ENCODE measurements around the gene ITGB6. TPM values are rescaled to one million over a fixed set of nuclear protein-coding genes. Genes with fewer than 3 reads are reported as not detected.
"Not testable (repeated sequence)": the region's sequence is repeated elsewhere in the genome, so short reads cannot be mapped to it uniquely, and the experiment has no call there.

ITGB6 gene
- total and polyA plus RNA-seq, 2 of the 4 experiments (the other 2 are of a cell fraction) = under 0.01 TPM; not detected in 1

GRCh38 chr2:160194351-160194750 is 5.7 kb downstream of the ITGB6 start:
- Histone ChIP-seq H2BK120ac (ENCODE audit: low read depth, low read length) (no peak overlapping the region), H4K8ac (ENCODE audit: low read depth in 2 of 2, low read length in 2 of 2) (no peak overlapping the region), H2BK15ac (ENCODE audit: low read depth, low read length) (no peak overlapping the region), H3K4me2 (ENCODE audit: low read depth, low read length) (no peak overlapping the region), H3K4ac (ENCODE audit: low read depth, low read length) (no peak overlapping the region), H3K18ac (ENCODE audit: low read depth, low read length) (no peak overlapping the region), H3K14ac (replicated peaks; ENCODE audit: low read depth, low read length) (no peak overlapping the region), H2AFZ (replicated peaks; ENCODE audit: low read length, poor library complexity) (no peak overlapping the region), H3K23ac (ENCODE audit: low read depth, low read length) (0 out of 2 replicates have a peak overlapping the region, but pooled peaks have one; percentile 49), H2AK5ac (ENCODE audit: low read depth, low read length) (no peak overlapping the region), H3K36me3 (ENCODE audit: control insufficient read depth, insufficient read depth, low read length) (no peaks in the 10 kb centered on the region), H3K9ac (ENCODE audit: low read depth, low read length) (no peak overlapping the region), H2BK20ac (ENCODE audit: low read depth, low read length) (no peak overlapping the region), H2BK5ac (ENCODE audit: low read depth, low read length, poor library complexity, severe bottlenecking) (no peak overlapping the region), H3K79me1 (ENCODE audit: low read depth in 1 of 2, low read length in 2 of 2) (no peaks in the 10 kb centered on the region), H4K20me1 (ENCODE audit: insufficient read depth, low read length) (no peaks in the 10 kb centered on the region), H2AK9ac (replicated peaks; ENCODE audit: low read depth, low read length, poor library complexity) (no peak overlapping the region), H3K27ac (ENCODE audit: insufficient read depth, low read length) (no peak overlapping the region), H3K9me1 (ENCODE audit: insufficient read depth, low read length) (no peaks in the 10 kb centered on the region), H3K27me3 (ENCODE audit: control insufficient read depth, insufficient read depth, low read length) (no peaks in the 10 kb centered on the region), H4K5ac (ENCODE audit: low read depth, low read length) (no peak overlapping the region), H3K4me3 (ENCODE audit: insufficient read depth, low read depth, low read length) (no peak overlapping the region), H3K4me1 (ENCODE audit: control insufficient read depth, insufficient read depth, low read length) (no peaks in the 10 kb centered on the region), H3K56ac (ENCODE audit: extremely low read depth, insufficient read depth, low read length) (no peak overlapping the region), H3K9me3 (ENCODE audit: control insufficient read depth, insufficient read depth, low read length) (no peaks in the 10 kb centered on the region), H4K91ac (ENCODE audit: insufficient read depth, low read depth, low read length) (no peak overlapping the region)
- no CpG with 5 or more reads among the region's 2 CpGs for WGBS, 2 experiments (ENCODE audit: extremely low coverage in 2 of 2, insufficient read length in 1 of 2)
- TF ChIP-seq CEBPB (IDR thresholded peaks at IDR 0.05; ENCODE audit: low read depth, low read length) (no peak), MAZ (IDR thresholded peaks at IDR 0.05; ENCODE audit: borderline replicate concordance, low read depth, low read length) (no peak)
- dilution Hi-C loops (cut with HindIII; ENCODE audit: low sequenced_read_pairs, unreplicated experiment) = no loop called here
- in situ Hi-C loops (cut with MboI; ENCODE audit: low sequenced_read_pairs) = no loop called here
- POLR2A ChIA-PET (ENCODE audit: unreplicated experiment) = no interaction called here
- no peak for ATAC-seq (ENCODE audit: low read depth)
- BruUV-seq (replicated peaks) = no TSS peak
- CTCF ChIA-PET = interaction anchor here (0.8 kb wide), 1 partner anchor 15 kb away, joined by 3 read pairs; no protein-coding TSS in a partner anchor
- intact Hi-C loops (cut with micrococcal nuclease) = loop anchor here (5.0 kb wide), 1 partner anchor 37 kb away; no protein-coding TSS in a partner anchor
- no peak for DNase-seq

GRCh38 chr2:160181146-160181836 is 18.8 kb downstream of the ITGB6 start:
- H4K20me1 ChIP-seq (ENCODE audit: insufficient read depth, low read length); POLR2A ChIA-PET (ENCODE audit: unreplicated experiment); H3K56ac ChIP-seq (ENCODE audit: extremely low read depth, insufficient read depth, low read length); H3K27me3 ChIP-seq (ENCODE audit: control insufficient read depth, insufficient read depth, low read length); H3K9me3 ChIP-seq (ENCODE audit: control insufficient read depth, insufficient read depth, low read length); in situ Hi-C loops (cut with MboI; ENCODE audit: low sequenced_read_pairs); H2AK9ac ChIP-seq (replicated peaks; ENCODE audit: low read depth, low read length, poor library complexity); H3K27ac ChIP-seq (ENCODE audit: insufficient read depth, low read length); H3K4me1 ChIP-seq (ENCODE audit: control insufficient read depth, insufficient read depth, low read length); H3K79me1 ChIP-seq (ENCODE audit: low read depth in 1 of 2, low read length in 2 of 2); H2BK15ac ChIP-seq (ENCODE audit: low read depth, low read length); intact Hi-C loops (cut with micrococcal nuclease); H3K4me3 ChIP-seq (ENCODE audit: insufficient read depth, low read depth, low read length); H3K36me3 ChIP-seq (ENCODE audit: control insufficient read depth, insufficient read depth, low read length); CTCF ChIA-PET; H3K9ac ChIP-seq (ENCODE audit: low read depth, low read length); BruUV-seq (replicated peaks); dilution Hi-C loops (cut with HindIII; ENCODE audit: low sequenced_read_pairs, unreplicated experiment); H3K9me1 ChIP-seq (ENCODE audit: insufficient read depth, low read length): not testable (repeated sequence)
- Histone ChIP-seq H3K23ac (ENCODE audit: low read depth, low read length) (peak overlapping the region; percentile 71; the same call in 1 of the 2 replicates), H3K4me2 (ENCODE audit: low read depth, low read length) (peak overlapping the region; percentile 14; the same call in 1 of the 2 replicates), H3K18ac (ENCODE audit: low read depth, low read length) (peak overlapping the region; percentile 64), H4K91ac (ENCODE audit: insufficient read depth, low read depth, low read length) (peak overlapping the region; percentile 70), H4K8ac (ENCODE audit: low read depth in 2 of 2, low read length in 2 of 2) (peak overlapping the region; percentile 63 to 94), H3K14ac (replicated peaks; ENCODE audit: low read depth, low read length) (peak overlapping the region; percentile 79), H2BK120ac (ENCODE audit: low read depth, low read length) (peak overlapping the region; percentile 90), H2AK5ac (ENCODE audit: low read depth, low read length) (0 out of 2 replicates have a peak overlapping the region, but pooled peaks have one; percentile 39), H2AFZ (replicated peaks; ENCODE audit: low read length, poor library complexity) (peak overlapping the region; percentile 51), H2BK5ac (ENCODE audit: low read depth, low read length, poor library complexity, severe bottlenecking) (peak overlapping the region; percentile 33), H2BK20ac (ENCODE audit: low read depth, low read length) (peak overlapping the region; percentile 74), H3K4ac (ENCODE audit: low read depth, low read length) (peak overlapping the region; percentile 78), H4K5ac (ENCODE audit: low read depth, low read length) (peak overlapping the region; percentile 76; the same call in 1 of the 2 replicates)
- peak; percentile 62 for DNase-seq
- WGBS, 2 experiments (ENCODE audit: extremely low coverage in 2 of 2, insufficient read length in 1 of 2) = 38% methylated on average over 2 of the region's 11 CpGs; no CpG with 5 or more reads in 1 of the 2 experiments
- peak; percentile 72 for ATAC-seq (ENCODE audit: low read depth)
